ENCODE measurements around the gene ZNF678.
"Not testable (repeated sequence)": the region's sequence is repeated elsewhere in the genome, so short reads cannot be mapped to it uniquely, and the experiment has no call there.

The ZNF678 gene

GRCh38 chr1:227607336-227607898, 44.1 kb downstream of the ZNF678 start:
- no peak for DNase-seq

- no peak for DNase-seq
These were observed 49.3 kb downstream of the ZNF678 start for GRCh38 chr1:227612658-227613057.

DNA sequence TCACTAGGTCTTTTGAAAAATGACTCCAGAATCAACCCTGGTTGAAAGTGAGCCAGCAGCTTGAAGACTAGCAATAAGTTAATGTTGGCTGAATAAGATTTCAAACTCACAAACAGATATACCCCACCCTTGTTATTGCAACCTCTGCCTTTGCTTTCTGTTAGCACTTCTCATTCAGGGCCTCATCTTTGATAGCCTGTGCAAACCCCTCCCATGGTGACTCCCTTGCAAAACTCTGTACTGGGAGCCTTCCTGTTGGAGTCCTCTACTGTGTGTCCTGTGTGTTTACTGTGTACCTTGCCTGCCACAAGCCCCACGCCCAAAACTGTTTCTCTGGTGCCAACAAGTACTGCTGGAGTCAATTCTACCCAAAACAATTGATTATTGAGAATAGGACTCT, 50.2 kb downstream of the ZNF678 start:
- no peak for DNase-seq

- DNase-seq = no peak
These were observed 57.9 kb downstream of the ZNF678 start for GRCh38 chr1:227621211-227621610.

DNA sequence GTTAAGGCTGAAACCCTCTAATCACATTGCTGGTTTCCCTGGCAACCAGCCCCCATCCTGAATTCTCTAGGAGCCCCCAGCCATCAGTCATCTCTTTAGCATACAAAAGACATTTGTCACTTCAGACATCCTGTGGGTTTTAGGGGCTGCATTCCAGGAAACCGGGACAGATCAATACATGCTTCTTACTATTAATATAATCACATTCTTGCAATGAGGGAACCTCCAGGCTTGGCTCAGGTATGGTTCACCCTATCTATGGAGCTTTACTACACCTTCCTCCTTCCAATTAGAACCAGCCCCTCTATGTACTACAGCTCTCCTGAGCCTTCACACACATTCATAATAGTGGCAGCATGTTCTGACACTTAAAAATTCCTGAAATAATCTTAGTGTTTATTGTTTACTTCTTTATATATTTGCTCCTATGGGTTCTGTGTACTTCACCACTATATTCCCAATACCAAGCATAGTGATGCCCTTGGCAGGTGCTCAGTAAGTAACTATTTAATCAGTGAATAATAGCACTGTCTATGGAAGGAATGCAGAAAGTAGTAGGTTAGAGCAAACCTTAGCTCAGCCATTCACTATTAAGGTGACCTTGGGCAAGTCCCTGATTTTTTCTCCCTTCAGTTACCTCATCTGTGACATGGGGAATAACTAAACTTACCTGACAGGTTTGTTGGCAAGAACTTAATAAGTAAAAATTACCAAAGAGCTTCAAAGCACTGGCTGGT, 59.6 kb downstream of the ZNF678 start:
- DNase-seq = no peak

- no peak for DNase-seq
These were observed 69.0 kb downstream of the ZNF678 start for GRCh38 chr1:227632325-227632724.

DNA sequence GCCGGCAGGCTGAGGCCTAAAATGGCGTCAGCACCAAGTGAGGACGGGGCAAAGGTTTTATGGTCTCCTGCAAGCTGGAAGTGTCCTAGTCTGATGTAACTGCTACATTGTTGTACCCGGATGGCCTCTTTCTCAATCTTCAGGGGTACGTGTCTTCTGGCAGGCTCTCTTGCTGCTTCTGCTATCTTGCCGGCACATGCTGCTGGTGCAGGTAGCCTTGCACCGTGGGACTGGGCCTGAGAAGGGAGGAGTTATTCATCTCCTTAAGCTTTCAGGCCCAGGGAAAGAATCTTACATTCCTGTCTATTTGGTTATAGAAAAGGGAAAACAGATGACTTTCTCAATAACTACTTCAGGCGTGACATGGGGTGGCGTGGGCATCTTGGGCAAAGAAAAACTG, 72.2 kb downstream of the ZNF678 start:
- no peak for DNase-seq

DNA sequence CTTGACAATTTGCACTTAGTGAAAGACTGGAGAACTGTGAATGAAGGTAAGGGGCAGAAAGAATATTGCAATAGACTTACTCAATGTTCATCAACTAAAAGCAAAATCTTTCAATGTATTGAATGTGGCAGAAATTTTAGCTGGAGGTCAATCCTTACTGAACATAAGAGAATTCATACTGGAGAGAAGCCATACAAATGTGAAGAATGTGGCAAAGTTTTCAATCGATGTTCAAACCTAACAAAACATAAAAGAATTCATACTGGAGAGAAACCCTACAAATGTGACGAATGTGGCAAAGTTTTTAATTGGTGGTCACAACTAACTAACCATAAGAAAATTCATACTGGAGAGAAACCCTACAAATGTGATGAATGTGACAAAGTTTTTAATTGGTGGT, 91.1 kb downstream of the ZNF678 start:
- DNase-seq = no peak

- no peak for DNase-seq
These were observed 91.7 kb downstream of the ZNF678 start for GRCh38 chr1:227654858-227655752.

DNA sequence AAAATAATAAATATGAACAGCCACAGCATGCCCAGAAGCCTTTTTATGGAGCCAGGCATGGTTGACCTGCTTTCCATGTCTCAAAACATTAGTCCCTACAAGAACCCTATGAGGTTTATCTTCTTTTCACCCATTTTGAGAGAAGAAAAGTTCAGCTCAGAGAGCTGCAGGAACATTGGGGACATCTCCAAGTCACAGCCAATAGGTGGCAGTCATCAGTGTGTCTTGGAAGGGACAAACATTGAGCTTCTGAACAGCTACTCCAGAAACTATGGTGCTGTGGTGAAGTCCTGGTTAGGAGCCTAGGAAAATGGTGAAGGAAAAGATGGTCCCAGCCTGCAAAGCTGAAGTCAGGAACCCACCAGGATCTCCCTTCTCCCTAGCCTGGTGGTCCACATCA, 98.1 kb downstream of the ZNF678 start:
- no peak for DNase-seq

DNA sequence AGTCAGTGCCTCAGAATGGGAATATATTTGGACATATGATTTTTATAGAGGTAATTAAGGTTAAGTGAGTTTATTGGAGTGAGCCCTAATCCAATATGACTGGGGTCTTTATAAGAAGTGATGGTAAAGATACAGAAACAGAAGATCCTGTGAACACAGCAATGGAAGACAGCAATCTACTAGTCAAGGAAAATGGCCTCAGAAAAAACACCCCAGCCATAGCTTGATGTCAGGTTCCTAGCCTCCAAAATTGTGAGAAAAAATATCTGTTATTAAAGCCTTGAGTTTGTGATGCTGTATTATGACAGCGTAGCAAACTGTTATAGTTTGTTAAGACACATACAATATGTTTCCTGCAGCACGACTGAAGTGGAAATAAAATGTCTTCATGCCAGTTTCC, 99.6 kb downstream of the ZNF678 start:
- DNase-seq = no peak

- no peak for DNase-seq
These were observed 102.9 kb downstream of the ZNF678 start for GRCh38 chr1:227666286-227666685.

GRCh38 chr1:227673441-227673840, 110.1 kb downstream of the ZNF678 start:
- no peak for DNase-seq

GRCh38 chr1:227685807-227686206, 122.5 kb downstream of the ZNF678 start:
- no peak for DNase-seq

GRCh38 chr1:227697321-227697864, 134.0 kb downstream of the ZNF678 start:
- DNase-seq = no peak

DNA sequence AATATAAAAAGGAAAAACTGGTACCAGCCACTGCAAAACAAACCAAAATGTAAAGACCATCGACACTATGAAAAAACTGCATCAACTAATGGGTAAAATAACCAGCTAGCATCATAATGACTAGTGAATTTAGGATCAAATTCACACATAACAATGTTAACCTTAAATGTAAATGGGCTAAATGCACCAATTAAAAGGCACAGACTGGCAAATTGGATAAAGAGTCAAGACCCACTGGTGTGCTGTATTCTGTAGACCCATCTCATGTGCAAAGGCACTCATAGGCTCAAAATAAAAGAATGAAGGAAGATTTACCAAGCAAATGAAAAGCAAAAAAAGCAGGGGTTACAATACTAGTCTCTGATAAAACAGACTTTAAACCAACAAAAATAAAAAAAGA, 138.3 kb downstream of the ZNF678 start:
- not testable (repeated sequence) for DNase-seq

DNA sequence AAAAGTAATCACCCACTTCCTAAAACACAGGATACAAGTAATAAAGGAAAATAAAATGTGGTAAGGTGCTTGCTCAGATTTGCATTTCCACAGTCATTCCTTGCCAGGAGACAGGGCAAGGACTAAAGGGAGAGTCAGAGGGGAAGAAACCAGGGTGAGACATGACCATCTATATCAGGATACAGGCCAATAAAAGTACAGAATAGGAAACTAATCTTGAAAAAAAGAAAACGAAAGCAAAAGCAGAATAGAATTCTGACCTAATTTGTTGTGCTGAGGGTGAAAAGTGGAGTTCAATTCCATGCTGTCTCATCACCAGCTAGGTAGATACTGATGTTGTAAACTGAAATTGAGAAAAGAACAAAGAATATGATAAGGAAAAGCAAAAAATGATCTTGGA, 144.5 kb downstream of the ZNF678 start:
- no peak for DNase-seq

DNA sequence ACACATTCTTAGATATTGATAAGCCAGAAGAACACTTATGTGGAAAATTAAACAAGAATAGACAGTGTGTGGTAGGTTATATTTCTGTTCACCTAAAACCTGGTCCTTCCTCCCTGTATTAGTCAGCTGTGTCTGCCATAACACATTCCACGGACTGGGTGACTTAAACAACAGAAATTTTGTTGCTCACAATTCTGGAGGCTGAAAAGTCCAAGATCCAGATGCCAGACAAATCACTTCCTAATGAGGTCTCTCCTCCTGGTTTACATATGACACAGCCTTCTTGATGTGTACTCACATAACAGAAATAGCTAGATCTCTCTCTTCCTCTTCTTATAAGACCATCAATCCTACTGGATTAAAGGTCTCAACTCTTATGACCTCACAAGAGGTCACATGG, 146.1 kb downstream of the ZNF678 start:
- no peak for DNase-seq

DNA sequence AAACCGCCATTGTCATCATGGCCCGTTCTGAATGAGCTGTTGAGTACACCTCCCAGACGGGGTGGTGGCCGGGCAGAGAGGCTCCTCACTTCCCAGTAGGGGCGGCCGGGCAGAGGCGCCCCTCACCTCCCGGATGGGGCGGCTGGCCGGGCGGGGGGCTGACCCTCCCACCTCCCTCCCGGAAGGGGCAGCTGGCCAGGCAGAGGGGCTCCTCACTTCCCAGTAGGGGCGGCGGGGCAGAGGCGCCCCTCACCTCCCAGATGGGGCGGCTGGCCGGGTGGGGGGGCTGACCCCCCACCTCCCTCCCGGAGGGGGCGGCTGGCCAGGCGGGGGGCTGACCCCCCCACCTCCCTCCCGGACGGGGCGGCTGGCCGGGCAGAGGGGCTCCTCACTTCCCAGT, 147.1 kb downstream of the ZNF678 start:
- not testable (repeated sequence) for DNase-seq

- DNase-seq = no peak
These were observed 149.3 kb downstream of the ZNF678 start for GRCh38 chr1:227712648-227713047.

GRCh38 chr1:227718932-227719331, 155.6 kb downstream of the ZNF678 start:
- no peak for DNase-seq

DNA sequence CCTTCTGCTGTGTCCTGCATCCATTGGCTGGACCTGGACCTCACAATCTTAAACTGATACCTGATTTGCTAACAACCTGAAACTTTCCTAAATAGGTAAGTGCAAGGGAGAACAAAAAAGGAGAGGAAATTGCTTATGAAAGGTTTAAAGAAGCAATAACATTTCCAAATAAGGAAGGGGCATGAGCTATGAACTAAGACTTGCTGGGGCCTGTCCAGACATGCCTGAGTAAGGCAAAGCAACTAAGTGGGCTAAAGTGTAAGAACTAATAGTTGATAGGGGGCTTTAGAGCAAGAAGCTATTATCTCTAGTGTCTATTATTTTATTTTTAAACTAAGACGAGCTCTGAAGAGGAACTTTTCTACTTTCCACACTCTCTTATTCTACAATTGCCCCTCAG, 160.1 kb downstream of the ZNF678 start:
- no peak for DNase-seq

GRCh38 chr1:227725046-227725445, 161.7 kb downstream of the ZNF678 start:
- DNase-seq = no peak

DNA sequence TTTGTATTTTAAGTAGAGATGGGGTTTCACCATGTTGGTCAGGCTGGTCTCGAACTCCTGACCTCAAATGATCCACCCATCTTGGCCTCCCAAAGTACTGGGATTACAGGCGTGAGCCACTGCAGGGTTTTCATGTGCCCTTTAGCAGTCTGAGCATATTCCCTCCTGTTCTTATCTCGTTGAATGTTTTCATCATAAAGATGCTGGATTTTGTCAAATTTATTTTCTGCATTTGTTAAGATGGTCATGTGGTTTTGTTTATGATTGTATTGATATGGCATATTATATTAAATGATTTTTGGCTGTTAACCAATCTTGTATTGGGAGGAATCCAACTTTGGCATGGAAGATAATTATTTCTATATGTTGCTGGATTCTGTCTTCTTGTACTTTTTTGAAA, 163.0 kb downstream of the ZNF678 start:
- no peak for DNase-seq

Data from DMS79 (cell line).